Endodermal cell (in vitro differentiated cells): ENCODE measurements around the gene DACH1. TPM values are rescaled to one million over a fixed set of nuclear protein-coding genes. Genes with fewer than 3 reads are reported as not detected.

Source experiments
- DNase-seq: peaks from one replicate; pipeline ENCODE4 v3.0.0-alpha.2; 2017
- H3K27ac ChIP-seq: 2 replicates; pipeline ENCODE4 v1.5.1; 2013; ENCODE audit warnings: mild to moderate bottlenecking, low read depth, low read length, moderate library complexity
- H3K27me3 ChIP-seq: 2 replicates; pipeline ENCODE4 v1.6.1; 2013; ENCODE audit warnings: mild to moderate bottlenecking, low read length, moderate library complexity; ENCODE audit not compliant: insufficient read depth, control insufficient read depth, poor library complexity, severe bottlenecking
- H3K36me3 ChIP-seq: 2 replicates; pipeline ENCODE4 v1.7.0; 2013; ENCODE audit warnings: mild to moderate bottlenecking, low read length, moderate library complexity; ENCODE audit not compliant: control insufficient read depth, insufficient read depth
- H3K4me1 ChIP-seq: one replicate; pipeline ENCODE4 v1.7.0; 2013; ENCODE audit warnings: low read length; ENCODE audit not compliant: control insufficient read depth, insufficient read depth
- H3K4me3 ChIP-seq: 2 replicates; pipeline ENCODE4 v1.5.1; 2013; ENCODE audit warnings: mild to moderate bottlenecking, low read length, moderate library complexity
- H3K9ac ChIP-seq: 2 replicates; pipeline ENCODE4 v1.6.1; 2013; ENCODE audit warnings: mild to moderate bottlenecking, low read length, moderate library complexity; ENCODE audit not compliant: poor library complexity, severe bottlenecking; ENCODE audit errors: extremely low read depth
- H3K9me3 ChIP-seq: 2 replicates; pipeline ENCODE4 v1.6.1; 2013; ENCODE audit warnings: mild to moderate bottlenecking, low read length, moderate library complexity; ENCODE audit not compliant: control insufficient read depth
- H3K27ac Mint-ChIP-seq: 2 replicates; pipeline ENCODE4 v1.8.0; 2020; ENCODE audit warnings: mixed read lengths
- H3K27me3 Mint-ChIP-seq: 2 replicates; pipeline ENCODE4 v1.8.0; 2021; ENCODE audit warnings: mild to moderate bottlenecking, mixed read lengths; ENCODE audit not compliant: insufficient read depth
- H3K36me3 Mint-ChIP-seq: 2 replicates; pipeline ENCODE4 v1.8.0; 2020; ENCODE audit warnings: low read depth, mixed read lengths
- H3K4me1 Mint-ChIP-seq: 2 replicates; pipeline ENCODE4 v1.8.0; 2020; ENCODE audit warnings: mixed read lengths
- H3K4me3 Mint-ChIP-seq: 2 replicates; pipeline ENCODE4 v1.8.0; 2020; ENCODE audit warnings: mild to moderate bottlenecking, moderate library complexity, mixed read lengths
- H3K9me3 Mint-ChIP-seq: 2 replicates; pipeline ENCODE4 v1.8.0; 2020; ENCODE audit warnings: mild to moderate bottlenecking, mixed read lengths
- CTCF ChIP-seq: fragments of 200-600 bp; sonication (generic); conservative IDR thresholded peaks from 2 replicates; pipeline ENCODE4 v1.5.0; 2021; ENCODE audit warnings: antibody characterized with exemption, mild to moderate bottlenecking
- WGBS, 2 experiments: methylation state at CpG; one replicate each; pipeline versions ENCODE4 v1.1.5 to v1.1.7; 2013; ENCODE audit warnings: missing lambda C conversion rate in 2 of 2, mixed read lengths in 1 of 2; ENCODE audit not compliant: insufficient coverage in 1 of 2, insufficient read length in 1 of 2; 5-methylcytosine and 5-hydroxymethylcytosine counted together
- total RNA-seq, 2 donors: library from RNA; stranded (reverse); fragmentation: NEBNext Ultra II Directional in 1 of 2; extraction: Animal tissue kit (Norgen Biotek cat#: 25700) in 1 of 2; gene quantifications; 2 replicates in 1 of 2; 3 replicates in 1 of 2; pipeline ENCODE4 v1.2.1, GENCODE V29; 2021

The DACH1 gene
- total RNA-seq, 2 donors from 2014 or later = 0.81 to 1.2 TPM

GRCh38 chr13:71828564-71828963, 38.4 kb downstream of the DACH1 start:
- Mint-ChIP-seq H3K27me3 (no peaks in the 10 kb centered on the region), H3K36me3 (no peaks in the 10 kb centered on the region), H3K27ac (no peak overlapping the region), H3K4me1 (peaks cover 30% of the 10 kb centered on the region), H3K9me3 (no peaks in the 10 kb centered on the region), H3K4me3 (no peak overlapping the region)
- Histone ChIP-seq H3K9ac (no peak overlapping the region), H3K4me1 (peaks cover 8% of the 10 kb centered on the region), H3K27me3 (no peaks in the 10 kb centered on the region), H3K36me3 (no peaks in the 10 kb centered on the region), H3K9me3 (no peaks in the 10 kb centered on the region), H3K27ac (no peak overlapping the region), H3K4me3 (no peak overlapping the region)
- no peak for TF ChIP-seq CTCF
- no peak for DNase-seq
- WGBS, 2 experiments = 94 to 100% methylated on average over 1 to 2 of the region's 2 CpGs

GRCh38 chr13:71828117-71828516, 38.9 kb downstream of the DACH1 start:
- Mint-ChIP-seq H3K4me3 (no peak overlapping the region), H3K4me1 (peaks cover 30% of the 10 kb centered on the region), H3K27ac (no peak overlapping the region), H3K9me3 (no peaks in the 10 kb centered on the region), H3K36me3 (no peaks in the 10 kb centered on the region), H3K27me3 (no peaks in the 10 kb centered on the region)
- Histone ChIP-seq H3K36me3 (no peaks in the 10 kb centered on the region), H3K4me1 (peaks cover 8% of the 10 kb centered on the region), H3K9me3 (no peaks in the 10 kb centered on the region), H3K4me3 (no peak overlapping the region), H3K27ac (no peak overlapping the region), H3K9ac (no peak overlapping the region), H3K27me3 (no peaks in the 10 kb centered on the region)
- no peak for TF ChIP-seq CTCF
- WGBS, 2 experiments = 70 to 81% methylated on average over 3 of the region's 6 CpGs
- DNase-seq = no peak

GRCh38 chr13:71827241-71827640, 39.8 kb downstream of the DACH1 start:
- no peaks in the 10 kb centered on the region for H3K36me3 ChIP-seq
- H3K4me1 ChIP-seq = peaks cover 7% of the 10 kb centered on the region
- no peaks in the 10 kb centered on the region for H3K27me3 ChIP-seq
- H3K27ac Mint-ChIP-seq = no peak overlapping the region
- no peaks in the 10 kb centered on the region for H3K9me3 ChIP-seq
- no peak for TF ChIP-seq CTCF
- no peak overlapping the region for H3K9ac ChIP-seq
- WGBS, 2 experiments = 94 to 95% methylated on average over 8 of the region's 8 CpGs
- no peaks in the 10 kb centered on the region for H3K27me3 Mint-ChIP-seq
- H3K4me3 ChIP-seq = no peak overlapping the region
- H3K27ac ChIP-seq = no peak overlapping the region
- no peaks in the 10 kb centered on the region for H3K9me3 Mint-ChIP-seq
- H3K4me1 Mint-ChIP-seq = peaks cover 30% of the 10 kb centered on the region
- H3K4me3 Mint-ChIP-seq = no peak overlapping the region
- no peaks in the 10 kb centered on the region for H3K36me3 Mint-ChIP-seq
- DNase-seq = no peak
